GM12878 (cell line): ENCODE measurements around the gene DYNC1I1. TPM values are rescaled to one million over a fixed set of nuclear protein-coding genes. Genes with fewer than 3 reads are reported as not detected.

Source experiments
- ATAC-seq: fragments of 200-7000 bp; cut with Tn5 transposase; 3 replicates; pipeline ENCODE4 v1.9.1; 2020; ENCODE audit warnings: mild to moderate bottlenecking, moderate library complexity
- BruUV-seq: library from RNA; stranded (reverse); fragments of 400-500 nt; replicated peaks from 2 replicates; lab custom pipeline; 2021; lab: Mats Ljungman, UMichigan
- CTCF ChIA-PET: fragments of 300-600 bp; sonication (Branson Sonifier 250); formaldehyde crosslinking; extraction: SDS; loops from one replicate; lab custom pipeline; 2021; ENCODE audit warnings: inconsistent platforms; lab: Yijun Ruan, JAX
- POLR2A ChIA-PET: fragments of 350-600 bp; formaldehyde crosslinking; extraction: SDS; loops from one replicate; lab custom pipeline; 2021; ENCODE audit warnings: inconsistent platforms; lab: Charles Lee
- RAD21 ChIA-PET: fragments of 300-600 bp; sonication (Branson Sonifier 250); formaldehyde crosslinking; loops from one replicate; lab custom pipeline; 2023; ENCODE audit warnings: antibody characterized with exemption; ENCODE audit not compliant: unreplicated experiment; lab: Charles Lee
- SMC1A ChIA-PET: fragments of 300-600 bp; sonication (Branson Sonifier 250); formaldehyde crosslinking; loops from one replicate; lab custom pipeline; 2023; ENCODE audit not compliant: unreplicated experiment, uncharacterized antibody; lab: Charles Lee
- DNase-seq: peaks from one replicate; pipeline ENCODE4 v3.0.0-alpha.2; 2011; ENCODE audit warnings: low read depth, low spot score
- FAIRE-seq: peaks from 3 replicates; lab custom pipeline; 2011; peaks lifted over from hg19 to GRCh38; lab: Jason Lieb, UNC
- H2AFZ ChIP-seq: 2 replicates; pipeline ENCODE4 v1.6.0; 2011; ENCODE audit warnings: low read depth, low read length, control low read depth; ENCODE audit not compliant: control insufficient read depth
- H3K27ac ChIP-seq: 2 replicates; pipeline ENCODE4 v1.5.1; 2011; ENCODE audit warnings: control low read depth; ENCODE audit not compliant: control insufficient read depth, insufficient read depth
- H3K27me3 ChIP-seq, 2 experiments: replicated peaks in 1 of 2; 2 replicates each; pipeline versions ENCODE4 v1.6.0 to v1.6.1; 2011; ENCODE audit warnings: low read length in 1 of 2; ENCODE audit not compliant: control insufficient read depth in 2 of 2, insufficient read depth in 2 of 2
- H3K36me3 ChIP-seq, 2 experiments: 2 replicates each; pipeline ENCODE4 v1.5.1; 2011; ENCODE audit warnings: low read length in 1 of 2; ENCODE audit not compliant: control insufficient read depth in 2 of 2, insufficient read depth in 2 of 2
- H3K4me1 ChIP-seq: 2 replicates; pipeline ENCODE4 v1.6.1; 2011; ENCODE audit warnings: mild to moderate bottlenecking, low read length, moderate library complexity, mixed read lengths; ENCODE audit not compliant: control insufficient read depth, insufficient read depth
- H3K4me2 ChIP-seq: 2 replicates; pipeline ENCODE4 v1.6.0; 2011; ENCODE audit warnings: control low read depth; ENCODE audit not compliant: control insufficient read depth, insufficient read depth
- H3K4me3 ChIP-seq: fragments of 200-600 bp; sonication (generic); 2 replicates; pipeline ENCODE4 v1.5.1; 2016
- H3K79me2 ChIP-seq: 2 replicates; pipeline ENCODE4 v1.6.0; 2011; ENCODE audit warnings: low read length; ENCODE audit not compliant: control insufficient read depth, insufficient read depth
- H3K9ac ChIP-seq: 2 replicates; pipeline ENCODE4 v1.8.0; 2011; ENCODE audit warnings: low read length, control low read depth, mixed read lengths; ENCODE audit not compliant: control insufficient read depth, insufficient read depth
- H3K9me3 ChIP-seq: replicated peaks from 3 replicates; pipeline ENCODE4 v1.5.1; 2011; ENCODE audit warnings: mild to moderate bottlenecking, low read length; ENCODE audit not compliant: control insufficient read depth, insufficient read depth
- H4K20me1 ChIP-seq: 2 replicates; pipeline ENCODE4 v1.6.0; 2011; ENCODE audit not compliant: control insufficient read depth, insufficient read depth
- CBFB ChIP-seq: IDR thresholded peaks from 2 replicates; pipeline ENCODE4 v1.6.1; 2016; ENCODE audit warnings: antibody characterized with exemption, low read depth
- CBX5 ChIP-seq: sonication (generic); IDR thresholded peaks from 2 replicates; pipeline ENCODE4 v1.6.1; 2016; ENCODE audit warnings: low read depth, moderate library complexity, mild to moderate bottlenecking, inconsistent platforms
- DPF2 ChIP-seq: fragments of 450-650 bp; IDR thresholded peaks from 2 replicates; pipeline ENCODE4 v1.6.1; 2017; ENCODE audit warnings: mild to moderate bottlenecking
- EGR1 ChIP-seq, 2 experiments: IDR thresholded peaks; 1 replicate in 1 of 2; 2 replicates in 1 of 2; pipeline ENCODE4 v1.6.1; 2011 to 2012; ENCODE audit warnings: low read depth in 2 of 2, low read length in 2 of 2, borderline replicate concordance in 1 of 2, mild to moderate bottlenecking in 1 of 2, moderate library complexity in 1 of 2
- IKZF2 ChIP-seq, 2 experiments: fragments of 450-650 bp; IDR thresholded peaks; 2 replicates each; pipeline ENCODE4 v1.6.1; 2017; ENCODE audit warnings: mild to moderate bottlenecking in 2 of 2, moderate library complexity in 2 of 2
- IRF4 ChIP-seq: IDR thresholded peaks from 2 replicates; pipeline ENCODE4 v1.6.1; 2011; ENCODE audit warnings: low read depth, low read length
- LARP7 ChIP-seq: fragments of 450-650 bp; IDR thresholded peaks from 2 replicates; pipeline ENCODE4 v1.6.1; 2017; ENCODE audit warnings: mild to moderate bottlenecking
- MTA3 ChIP-seq: IDR thresholded peaks from 2 replicates; pipeline ENCODE4 v1.6.1; 2012; ENCODE audit warnings: low read length, inconsistent platforms, borderline replicate concordance
- MYB ChIP-seq: fragments of 150-350 bp; IDR thresholded peaks from 2 replicates; pipeline ENCODE4 v1.6.1; 2014; ENCODE audit warnings: mild to moderate bottlenecking, low read depth, low read length, borderline replicate concordance
- MYC ChIP-seq: IDR thresholded peaks from 2 replicates; pipeline ENCODE4 v1.6.1; 2011; ENCODE audit warnings: mild to moderate bottlenecking, low read length, moderate library complexity, inconsistent platforms; ENCODE audit not compliant: insufficient read depth, insufficient replicate concordance, insufficient read length, severe bottlenecking
- NKRF ChIP-seq: fragments of 450-650 bp; conservative IDR thresholded peaks from 2 replicates; pipeline ENCODE4 v1.6.1; 2017; ENCODE audit warnings: mild to moderate bottlenecking, moderate library complexity
- PAX5 ChIP-seq: IDR thresholded peaks from 2 replicates; pipeline ENCODE4 v1.6.1; 2011; ENCODE audit warnings: low read depth, low read length, borderline replicate concordance
- RELA ChIP-seq: fragments of 450-650 bp; IDR thresholded peaks from 2 replicates; pipeline ENCODE4 v1.8.0; 2014; ENCODE audit warnings: borderline replicate concordance; ENCODE audit not compliant: partially characterized antibody
- TARDBP ChIP-seq: IDR thresholded peaks from 2 replicates; pipeline ENCODE4 v1.6.1; 2016; ENCODE audit warnings: borderline replicate concordance
- USF1 ChIP-seq: IDR thresholded peaks from 2 replicates; pipeline ENCODE4 v1.6.1; 2011; ENCODE audit warnings: borderline replicate concordance, low read depth, mild to moderate bottlenecking, moderate library complexity, mixed read lengths, low read length; ENCODE audit not compliant: insufficient read depth; ENCODE audit errors: extremely low read length
- ZNF622 ChIP-seq: fragments of 450-650 bp; IDR thresholded peaks from 2 replicates; pipeline ENCODE4 v1.6.1; 2017; ENCODE audit warnings: mild to moderate bottlenecking, inconsistent platforms
- WGBS: methylation state at CpG from one replicate; pipeline ENCODE4 v1.1.6; 2016; ENCODE audit warnings: low lambda C conversion rate; ENCODE audit not compliant: insufficient replicate concordance, insufficient coverage; ENCODE audit errors: missing lambda C conversion rate; 5-methylcytosine and 5-hydroxymethylcytosine counted together
- in situ Hi-C: fragments of 300-500 bp; cut with MboI; formaldehyde crosslinking; loops from 9 replicates; pipeline ENCODE4 v1.14.3; 2018; ENCODE audit warnings: mixed read lengths
- intact Hi-C: fragments of 100-400 bp; cut with micrococcal nuclease; formaldehyde crosslinking; loops from one replicate; pipeline ENCODE4 v1.14.2; 2022; ENCODE audit not compliant: unreplicated experiment
- polyA plus RNA-seq, 11 experiments: library from polyadenylated mRNA; depleted of rRNA in 4 of 11; unstranded in 6 of 11; stranded (reverse) in 5 of 11; fragments of >200 nt; fragmentation: Nextera tagmentation in 4 of 11; fragmentation: Illumina TruSeq in 1 of 11; extraction: Ambion mirVana in 4 of 11; extraction: Trizol in 1 of 11; gene quantifications; 1 replicate in 1 of 11; 2 replicates in 10 of 11; pipeline versions ENCODE4 v1.2.1 to v1.2.3, GENCODE V29; 2011 to 2016; ENCODE audit warnings: inconsistent platforms in 2 of 11, missing spikeins in 2 of 11, low read depth in 1 of 11
- total RNA-seq, 4 experiments: library from RNA; depleted of rRNA in 3 of 4; stranded (reverse); fragments of >200 nt in 3 of 4; fragmentation: Illumina TruSeq in 1 of 4; extraction: Trizol in 1 of 4; gene quantifications; 2 replicates each; pipeline versions ENCODE4 v1.2.1 to v1.2.3, GENCODE V29; 2013 to 2021

The DYNC1I1 gene
- total and polyA plus RNA-seq, 10 of the 15 experiments (the other 5 are each of a cell fraction or from before 2014, with no cell fraction given) = 0.05 to 0.91 (median 0.14) TPM; not detected in 3

GRCh38 chr7:96041171-96041570 lies 268.8 kb downstream of the DYNC1I1 start:
- Histone ChIP-seq H2AFZ (no peak overlapping the region), H3K36me3 (no peaks in the 10 kb centered on the region), H3K9me3 (no peaks in the 10 kb centered on the region), H4K20me1 (no peaks in the 10 kb centered on the region), H3K4me1 (no peaks in the 10 kb centered on the region), H3K9ac (no peak overlapping the region), H3K4me3 (no peak overlapping the region), H3K79me2 (no peaks in the 10 kb centered on the region), H3K27me3 (no peaks in the 10 kb centered on the region), H3K4me2 (no peak overlapping the region), H3K27ac (no peak overlapping the region)
- intact Hi-C loops = no loop called here
- ChIA-PET POLR2A (no interaction called here), SMC1A (no interaction called here), CTCF (no interaction called here), RAD21 (no interaction called here)
- TF ChIP-seq ZNF622 (no peak), PAX5 (no peak), LARP7 (no peak), EGR1 (IDR thresholded peaks at IDR 0.05; ENCODE audit: borderline replicate concordance in 1 of 2, low read depth in 2 of 2, low read length in 2 of 2) (no peak), CBFB (no peak), MYC (no peak), USF1 (no peak), RELA (no peak), CBX5 (no peak), MYB (no peak), TARDBP (no peak), IRF4 (no peak), MTA3 (no peak), DPF2 (no peak), NKRF (no peak), IKZF2 (IDR thresholded peaks at IDR 0.05) (no peak)
- ATAC-seq (no peak), DNase-seq (no peak), FAIRE-seq (no peak)
- in situ Hi-C loops = no loop called here
- BruUV-seq = no TSS peak
- 5% methylated on average over 1 of the region's 1 CpG for WGBS
